Karpas-422 (cell line): Measurements from ENCODE around the gene PARN. TPM values are rescaled to one million over a fixed set of nuclear protein-coding genes. Genes with fewer than 3 reads are reported as not detected.

Experiments
- DNase-seq: peaks from one replicate; pipeline ENCODE4 v3.0.0-alpha.2; 2015
- H2AFZ ChIP-seq: fragments of 200-600 bp; sonication (generic); 2 replicates; pipeline ENCODE4 v1.6.1; 2014; ENCODE audit warnings: antibody characterized with exemption, low read length, mixed read lengths
- H3K27ac ChIP-seq: fragments of 200-600 bp; sonication (generic); 2 replicates; pipeline ENCODE4 v1.5.1; 2014; ENCODE audit warnings: mild to moderate bottlenecking, low read length, moderate library complexity
- H3K27me3 ChIP-seq: fragments of 200-600 bp; sonication (generic); 2 replicates; pipeline ENCODE4 v1.6.1; 2014; ENCODE audit warnings: low read length, mixed read lengths
- H3K36me3 ChIP-seq: fragments of 200-600 bp; sonication (generic); 2 replicates; pipeline ENCODE4 v1.6.1; 2014; ENCODE audit warnings: low read length, mixed read lengths; ENCODE audit not compliant: insufficient read depth
- H3K4me1 ChIP-seq: fragments of 200-600 bp; sonication (generic); 2 replicates; pipeline ENCODE4 v1.6.1; 2014; ENCODE audit warnings: mild to moderate bottlenecking, low read length, mixed read lengths
- H3K4me2 ChIP-seq: fragments of 200-600 bp; sonication (generic); 2 replicates; pipeline ENCODE4 v1.6.1; 2014; ENCODE audit warnings: low read length, low read depth, mild to moderate bottlenecking; ENCODE audit not compliant: poor library complexity, severe bottlenecking
- H3K4me3 ChIP-seq: fragments of 200-600 bp; sonication (generic); 2 replicates; pipeline ENCODE4 v1.5.1; 2014; ENCODE audit warnings: mild to moderate bottlenecking, antibody characterized with exemption, low read length, mixed read lengths
- H3K79me2 ChIP-seq: fragments of 200-600 bp; sonication (generic); 2 replicates; pipeline ENCODE4 v1.6.1; 2014; ENCODE audit warnings: mild to moderate bottlenecking, low read length, mixed read lengths
- H3K9ac ChIP-seq: fragments of 200-600 bp; sonication (generic); 2 replicates; pipeline ENCODE4 v1.6.0; 2014; ENCODE audit warnings: low read length
- H3K9me2 ChIP-seq: fragments of 200-600 bp; sonication (generic), shearing (Covaris generic); replicated peaks from 2 replicates; pipeline ENCODE4 v1.6.0; 2014; ENCODE audit warnings: mild to moderate bottlenecking, low read length, moderate library complexity; ENCODE audit not compliant: insufficient read depth
- H3K9me3 ChIP-seq: fragments of 300-700, 200-600 bp; sonication (generic); 2 replicates; pipeline ENCODE4 v1.6.1; 2014; ENCODE audit warnings: low read length, mixed read lengths
- H4K20me1 ChIP-seq: fragments of 200-600 bp; sonication (generic); 2 replicates; pipeline ENCODE4 v1.6.1; 2014; ENCODE audit warnings: mild to moderate bottlenecking, antibody characterized with exemption, low read length, low read depth; ENCODE audit not compliant: insufficient read depth
- total RNA-seq: library from RNA; depleted of rRNA; stranded (reverse); fragments of >200 nt; shearing (Covaris generic); gene quantifications from 2 replicates; pipeline ENCODE4 v1.2.3, GENCODE V29; 2014; ENCODE audit warnings: low replicate concordance

PARN gene
- total RNA-seq, 1 experiment from 2014 or later, result 90.9 TPM

DNA sequence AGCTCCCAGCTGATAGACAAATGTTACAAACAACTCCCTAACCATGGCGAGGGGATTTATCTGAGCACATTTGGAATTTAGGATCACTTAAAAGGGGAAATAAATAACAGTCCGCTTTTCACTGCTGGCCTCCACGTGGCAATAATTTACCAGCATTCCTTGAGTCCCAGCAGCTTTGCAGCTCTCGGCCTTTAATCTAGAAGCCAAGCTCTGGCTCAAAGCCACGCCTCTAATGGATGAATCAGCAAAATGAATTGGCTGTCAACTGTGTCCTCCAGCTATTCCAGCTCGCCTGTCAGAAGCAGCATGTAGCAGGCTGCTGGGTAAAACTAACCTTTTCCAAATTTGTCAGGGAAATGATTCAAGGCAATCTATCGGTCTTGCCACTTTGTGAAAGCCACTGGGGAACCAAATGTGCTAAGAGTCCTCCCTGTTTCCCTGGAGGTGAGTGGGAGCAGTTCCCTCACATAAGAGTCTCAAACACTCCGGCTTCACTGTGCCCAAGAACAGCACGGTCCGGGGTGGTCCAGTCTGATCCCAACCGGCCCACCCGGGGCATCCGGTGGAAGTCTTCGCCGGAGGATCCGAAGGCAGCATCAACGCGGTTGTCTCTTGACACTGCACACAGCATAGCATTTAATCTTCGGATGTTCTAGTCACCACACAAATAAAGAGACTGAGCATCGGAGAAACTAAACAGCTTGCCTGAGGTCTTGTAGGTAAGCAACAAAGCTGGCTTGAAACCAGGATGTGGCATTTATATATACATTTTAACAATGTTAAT, 143.3 kb downstream of the PARN start:
- peaks cover 3% of the 10 kb centered on the region; the same call in 1 of the 2 replicates for H3K36me3 ChIP-seq
- H3K27me3 ChIP-seq, result no peaks in the 10 kb centered on the region
- H3K9me3 ChIP-seq, result no peaks in the 10 kb centered on the region
- H3K4me1 ChIP-seq, result peaks cover 18% of the 10 kb centered on the region
- H4K20me1 ChIP-seq, result no peaks in the 10 kb centered on the region
- peaks cover 17% of the 10 kb centered on the region for H3K79me2 ChIP-seq
- H3K9ac ChIP-seq, result no peak overlapping the region
- H2AFZ ChIP-seq, result no peak overlapping the region
- no peak for DNase-seq
- no peak overlapping the region for H3K4me3 ChIP-seq
- H3K9me2 ChIP-seq, result no peaks in the 10 kb centered on the region
- H3K27ac ChIP-seq, result no peak overlapping the region
- H3K4me2 ChIP-seq, result no peak overlapping the region

DNA sequence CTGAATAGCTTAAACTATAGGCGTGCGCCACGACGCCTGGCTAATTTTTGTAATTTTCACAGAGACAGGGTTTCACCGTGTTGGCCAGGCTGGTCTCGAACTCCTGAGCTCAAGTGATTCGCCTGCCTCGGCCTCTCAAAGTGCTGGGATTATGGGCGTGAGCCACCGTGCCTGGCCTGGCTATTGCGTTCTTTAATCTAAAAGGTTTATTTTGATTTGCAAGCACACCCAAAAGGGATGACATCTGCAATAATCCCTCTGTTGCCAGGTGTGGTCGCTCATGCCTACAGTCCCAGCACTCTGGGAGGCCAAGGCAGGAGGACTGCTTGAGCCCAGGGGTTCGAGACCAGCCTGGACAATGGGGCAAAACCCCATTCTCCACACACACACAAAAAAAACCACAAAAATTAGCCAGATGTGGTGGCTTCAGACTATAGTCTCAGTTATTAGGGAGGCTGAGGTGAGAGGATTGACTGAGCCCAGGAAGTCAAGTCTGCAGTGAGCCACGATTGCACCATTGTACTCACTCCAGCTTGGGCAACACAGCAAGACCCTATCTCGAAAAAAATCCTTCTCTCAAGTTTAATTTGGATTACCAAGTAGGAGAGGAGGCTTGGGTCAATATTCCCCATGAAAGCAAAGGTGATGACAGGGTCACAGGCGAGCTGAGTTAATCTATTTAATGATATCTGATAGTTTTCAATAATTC, 144.1 kb downstream of the PARN start:
- H2AFZ ChIP-seq, result no peak overlapping the region
- no peak for DNase-seq
- peaks cover 10% of the 10 kb centered on the region; the same call in 1 of the 2 replicates for H3K36me3 ChIP-seq
- H3K4me1 ChIP-seq, result peaks cover 18% of the 10 kb centered on the region
- H3K9me3 ChIP-seq, result no peaks in the 10 kb centered on the region
- H3K27ac ChIP-seq, result no peak overlapping the region
- H3K9ac ChIP-seq, result no peak overlapping the region
- H3K4me2 ChIP-seq, result no peak overlapping the region
- H3K79me2 ChIP-seq, result peaks cover 17% of the 10 kb centered on the region
- no peaks in the 10 kb centered on the region for H4K20me1 ChIP-seq
- no peaks in the 10 kb centered on the region for H3K9me2 ChIP-seq
- no peaks in the 10 kb centered on the region for H3K27me3 ChIP-seq
- H3K4me3 ChIP-seq, result no peak overlapping the region

DNA sequence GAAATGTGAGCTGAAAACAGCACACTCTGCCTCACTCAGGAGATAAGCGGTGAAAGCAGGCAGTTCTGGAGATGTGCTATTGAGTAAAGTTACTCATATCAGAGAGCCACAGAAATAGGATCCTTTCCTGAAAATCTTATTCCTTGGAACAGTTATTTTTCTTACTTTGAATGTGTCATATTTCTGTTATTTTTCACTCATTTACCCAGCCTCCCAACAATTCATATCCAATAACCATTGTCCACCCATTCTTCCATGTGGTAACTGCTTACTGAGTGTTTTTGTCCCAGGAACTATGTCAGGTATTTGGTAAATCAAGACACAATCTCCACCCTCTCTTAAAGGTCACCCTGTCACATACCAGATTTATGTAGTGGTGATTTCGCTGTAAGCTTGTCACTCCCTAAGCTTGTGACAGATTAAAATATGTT, 144.9 kb downstream of the PARN start:
- Histone ChIP-seq H3K9me3 (no peaks in the 10 kb centered on the region), H3K4me3 (no peak overlapping the region), H3K27ac (no peak overlapping the region), H3K4me1 (peaks cover 18% of the 10 kb centered on the region), H3K9me2 (no peaks in the 10 kb centered on the region), H3K27me3 (no peaks in the 10 kb centered on the region), H2AFZ (no peak overlapping the region), H3K79me2 (peaks cover 14% of the 10 kb centered on the region), H3K4me2 (no peak overlapping the region), H4K20me1 (no peaks in the 10 kb centered on the region), H3K36me3 (peaks cover 16% of the 10 kb centered on the region), H3K9ac (no peak overlapping the region)
- DNase-seq, result no peak

DNA sequence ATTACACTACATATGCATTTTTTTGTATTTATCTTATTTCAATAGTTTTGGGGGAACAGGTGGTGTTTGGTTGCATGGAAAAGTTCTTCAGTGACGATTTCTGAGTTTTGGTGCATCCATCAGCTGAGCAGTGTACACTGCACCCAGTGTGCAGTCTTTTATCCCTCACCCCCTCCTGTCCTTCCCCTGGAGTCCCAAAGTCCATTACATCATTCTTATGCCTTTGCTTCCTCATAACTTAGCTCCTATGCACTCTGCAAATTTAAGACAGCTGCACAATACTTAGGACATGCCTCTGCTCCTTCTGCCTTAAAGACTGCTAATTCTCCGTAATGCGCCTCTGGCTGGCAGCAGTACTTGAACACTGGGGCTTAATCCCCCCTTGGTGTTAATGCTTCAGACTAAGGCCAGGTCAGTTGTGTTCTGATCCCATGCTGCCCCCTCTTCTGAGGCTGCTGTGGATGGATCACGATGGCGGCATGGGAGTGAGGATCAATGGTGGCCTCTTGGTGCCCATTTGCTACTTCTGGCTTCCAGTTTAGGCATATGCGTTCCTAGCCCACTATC, 146.2 kb downstream of the PARN start:
- H3K9me2 ChIP-seq, result no peaks in the 10 kb centered on the region
- peaks cover 12% of the 10 kb centered on the region; the same call in 1 of the 2 replicates for H3K79me2 ChIP-seq
- no peak for DNase-seq
- H3K4me3 ChIP-seq, result no peak overlapping the region
- H3K9me3 ChIP-seq, result no peaks in the 10 kb centered on the region
- H4K20me1 ChIP-seq, result no peaks in the 10 kb centered on the region
- no peak overlapping the region for H3K27ac ChIP-seq
- no peak overlapping the region for H3K9ac ChIP-seq
- peaks cover 28% of the 10 kb centered on the region for H3K36me3 ChIP-seq
- no peaks in the 10 kb centered on the region for H3K27me3 ChIP-seq
- peaks cover 18% of the 10 kb centered on the region for H3K4me1 ChIP-seq
- H2AFZ ChIP-seq, result no peak overlapping the region
- no peak overlapping the region for H3K4me2 ChIP-seq

DNA sequence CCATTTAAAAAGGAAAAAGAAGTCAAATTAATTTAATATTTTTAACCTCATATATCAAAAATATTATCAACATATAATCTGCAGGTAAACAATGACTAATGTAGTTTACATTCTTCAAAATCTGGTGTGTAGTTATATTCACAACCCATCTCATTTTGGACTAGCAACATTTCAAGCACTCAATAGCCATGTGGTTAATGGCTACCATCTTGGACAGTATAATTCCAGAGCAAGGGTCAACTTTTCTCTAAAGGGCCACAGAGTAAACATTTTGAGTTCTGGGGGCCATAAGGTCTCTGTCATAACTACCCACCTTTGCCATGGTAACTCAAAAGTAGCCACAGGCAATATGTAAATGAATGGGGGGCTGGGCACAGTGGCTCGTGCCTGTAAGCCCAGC, 153.9 kb downstream of the PARN start:
- H3K36me3 ChIP-seq, result peaks cover 23% of the 10 kb centered on the region
- no peak overlapping the region for H2AFZ ChIP-seq
- no peaks in the 10 kb centered on the region for H3K9me2 ChIP-seq
- H3K27ac ChIP-seq, result no peak overlapping the region
- no peak overlapping the region for H3K4me2 ChIP-seq
- no peak overlapping the region for H3K9ac ChIP-seq
- H3K4me3 ChIP-seq, result no peak overlapping the region
- peaks cover 24% of the 10 kb centered on the region; the same call in 1 of the 2 replicates for H3K79me2 ChIP-seq
- peaks cover 36% of the 10 kb centered on the region for H3K4me1 ChIP-seq
- H3K9me3 ChIP-seq, result no peaks in the 10 kb centered on the region
- no peak for DNase-seq
- H4K20me1 ChIP-seq, result no peaks in the 10 kb centered on the region
- no peaks in the 10 kb centered on the region for H3K27me3 ChIP-seq

DNA sequence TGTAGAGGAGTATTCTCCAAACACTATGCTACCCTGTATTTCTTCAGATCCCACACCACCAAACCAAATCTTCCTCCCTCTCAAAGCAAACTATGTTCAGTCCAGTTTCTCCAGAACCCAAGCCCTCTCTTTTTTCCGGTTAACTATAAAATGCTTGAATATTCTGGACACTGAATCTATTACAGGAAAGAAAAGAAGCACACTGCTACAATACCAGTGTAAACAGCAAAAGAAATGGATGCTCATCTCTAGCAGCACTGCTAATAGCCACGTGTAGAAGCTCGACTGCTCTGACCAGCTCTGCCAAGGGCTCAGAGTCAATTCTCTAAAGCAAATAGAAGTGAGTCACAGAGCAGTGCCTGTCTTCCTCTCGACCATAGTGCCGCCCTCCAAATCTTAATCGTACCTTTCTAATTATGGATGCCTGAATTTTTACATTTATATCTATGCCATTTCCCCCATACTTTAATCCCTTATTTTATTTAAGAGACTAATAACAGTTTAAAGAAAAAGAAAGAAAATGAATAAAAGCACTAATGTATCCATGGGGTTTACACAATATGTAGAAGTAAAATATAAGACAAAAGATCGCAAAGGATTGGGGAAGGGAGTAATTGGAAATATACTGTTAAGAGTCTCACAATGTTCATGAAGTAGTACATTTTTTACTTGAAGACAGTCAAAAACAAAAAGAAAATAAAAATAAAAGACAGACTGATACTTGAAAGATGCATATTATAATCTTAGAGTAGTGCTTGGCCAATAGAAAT, 154.5 kb downstream of the PARN start:
- Histone ChIP-seq H3K4me2 (no peak overlapping the region), H3K9ac (no peak overlapping the region), H3K27ac (no peak overlapping the region), H3K9me2 (no peaks in the 10 kb centered on the region), H3K9me3 (no peaks in the 10 kb centered on the region), H2AFZ (no peak overlapping the region), H3K4me1 (peaks cover 36% of the 10 kb centered on the region), H3K27me3 (no peaks in the 10 kb centered on the region), H3K4me3 (no peak overlapping the region), H3K36me3 (peaks cover 19% of the 10 kb centered on the region), H4K20me1 (no peaks in the 10 kb centered on the region), H3K79me2 (peaks cover 28% of the 10 kb centered on the region; the same call in 1 of the 2 replicates)
- DNase-seq, result no peak

DNA sequence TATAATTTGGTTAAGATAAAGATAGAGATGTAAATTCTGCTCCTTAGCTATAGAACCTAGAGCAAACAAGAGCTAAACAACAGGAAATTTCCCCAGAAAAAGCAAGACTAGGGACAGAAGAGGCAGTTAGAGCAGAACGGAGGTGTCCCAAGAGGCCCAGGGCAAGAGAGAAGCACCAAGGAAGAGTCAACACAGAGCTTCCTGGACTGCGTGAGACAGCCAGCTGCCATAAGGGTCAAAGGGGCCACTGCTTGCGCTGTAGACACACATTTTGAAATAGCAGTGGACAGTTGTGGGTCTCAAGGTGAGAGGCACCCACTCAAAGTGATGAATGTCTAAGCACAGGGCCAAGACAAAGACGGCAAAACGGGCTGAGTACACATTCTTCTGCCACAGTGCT, 156.6 kb downstream of the PARN start:
- Histone ChIP-seq H3K79me2 (peaks cover 32% of the 10 kb centered on the region; the same call in 1 of the 2 replicates), H3K36me3 (no peaks in the 10 kb centered on the region), H3K4me2 (peak overlapping the region; percentile 65), H3K27ac (peak overlapping the region; percentile 68), H3K9me2 (no peaks in the 10 kb centered on the region), H3K9ac (peak overlapping the region; percentile 44), H4K20me1 (no peaks in the 10 kb centered on the region), H3K4me1 (peaks cover 36% of the 10 kb centered on the region), H3K4me3 (peak overlapping the region; percentile 37; the same call in 1 of the 2 replicates), H2AFZ (no peak overlapping the region), H3K27me3 (no peaks in the 10 kb centered on the region), H3K9me3 (no peaks in the 10 kb centered on the region)
- peak; percentile 66 for DNase-seq
